ENCODE data around the gene TLE4.

- TF ChIP-seq, protein P1, sequence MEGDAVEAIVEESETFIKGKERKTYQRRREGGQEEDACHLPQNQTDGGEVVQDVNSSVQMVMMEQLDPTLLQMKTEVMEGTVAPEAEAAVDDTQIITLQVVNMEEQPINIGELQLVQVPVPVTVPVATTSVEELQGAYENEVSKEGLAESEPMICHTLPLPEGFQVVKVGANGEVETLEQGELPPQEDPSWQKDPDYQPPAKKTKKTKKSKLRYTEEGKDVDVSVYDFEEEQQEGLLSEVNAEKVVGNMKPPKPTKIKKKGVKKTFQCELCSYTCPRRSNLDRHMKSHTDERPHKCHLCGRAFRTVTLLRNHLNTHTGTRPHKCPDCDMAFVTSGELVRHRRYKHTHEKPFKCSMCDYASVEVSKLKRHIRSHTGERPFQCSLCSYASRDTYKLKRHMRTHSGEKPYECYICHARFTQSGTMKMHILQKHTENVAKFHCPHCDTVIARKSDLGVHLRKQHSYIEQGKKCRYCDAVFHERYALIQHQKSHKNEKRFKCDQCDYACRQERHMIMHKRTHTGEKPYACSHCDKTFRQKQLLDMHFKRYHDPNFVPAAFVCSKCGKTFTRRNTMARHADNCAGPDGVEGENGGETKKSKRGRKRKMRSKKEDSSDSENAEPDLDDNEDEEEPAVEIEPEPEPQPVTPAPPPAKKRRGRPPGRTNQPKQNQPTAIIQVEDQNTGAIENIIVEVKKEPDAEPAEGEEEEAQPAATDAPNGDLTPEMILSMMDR (IDR thresholded peaks at IDR 0.05 in 2 of 3, conservative IDR thresholded peaks at IDR 0.05 in 1 of 3; ENCODE audit: control insufficient read depth in 2 of 3, extremely low read depth in 1 of 3, insufficient read depth in 1 of 3, low read depth in 3 of 3, low read length in 3 of 3): no peak
- TF ChIP-seq HCFC1 (IDR thresholded peaks at IDR 0.05; ENCODE audit: low read length): no peak
- no peak for TF ChIP-seq TAF1 (IDR thresholded peaks at IDR 0.05; ENCODE audit: borderline replicate concordance, low read depth, low read length)
- TF ChIP-seq USF1 (IDR thresholded peaks at IDR 0.05; ENCODE audit: borderline replicate concordance, extremely low read length, insufficient read depth, low read depth, low read length): no peak
- no peak for TF ChIP-seq CREB1 (IDR thresholded peaks at IDR 0.05; ENCODE audit: low read depth)
- no peak for TF ChIP-seq ZZZ3 (IDR thresholded peaks at IDR 0.05; ENCODE audit: control insufficient read depth, insufficient read length, low read depth)
- no peak for TF ChIP-seq EP300 (IDR thresholded peaks at IDR 0.05; ENCODE audit: borderline replicate concordance in 1 of 2, control insufficient read depth in 1 of 2, low read depth in 2 of 2, low read length in 2 of 2)
- no peak for TF ChIP-seq RFX5 (IDR thresholded peaks at IDR 0.05; ENCODE audit: low read depth, low read length)
Measured at GRCh38 chr9:79551586-79551985, 20.2 kb upstream of the TLE4 start.
